GM18505 (cell line): ENCODE measurements around the gene MCAT.

Experiments
- ATAC-seq: cut with Tn5 transposase; IDR thresholded peaks from one replicate; pipeline ENCODE4 v1.9.1; 2021; ENCODE audit not compliant: unreplicated experiment
- POLR2A ChIP-seq: IDR thresholded peaks from 4 replicates; pipeline ENCODE4 v1.6.1; 2011; ENCODE audit warnings: borderline replicate concordance; ENCODE audit not compliant: insufficient read depth, insufficient read length; ENCODE audit errors: extremely low read depth

The MCAT gene

DNA sequence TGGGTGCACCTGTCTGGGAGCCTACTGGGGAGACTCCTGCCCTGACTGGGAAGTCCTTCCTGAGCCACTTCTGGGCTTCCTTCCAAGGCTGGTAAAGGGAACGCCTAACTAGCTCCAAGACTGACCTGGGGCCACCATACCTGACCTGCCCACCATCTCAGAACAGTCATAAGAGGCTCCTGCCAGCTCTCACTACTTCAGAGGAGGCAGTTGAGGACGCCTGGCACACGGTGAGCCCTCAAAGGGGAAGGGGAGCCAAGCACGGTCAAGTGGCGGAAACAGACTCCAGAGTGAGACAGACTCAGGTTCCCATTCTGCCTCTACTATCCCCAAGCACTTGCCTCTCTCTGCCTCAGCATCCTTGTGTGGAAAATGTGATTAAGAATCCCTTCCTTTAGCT is 7.6 kb downstream of the MCAT start:
- no peak for ATAC-seq
- no peak for TF ChIP-seq POLR2A

DNA sequence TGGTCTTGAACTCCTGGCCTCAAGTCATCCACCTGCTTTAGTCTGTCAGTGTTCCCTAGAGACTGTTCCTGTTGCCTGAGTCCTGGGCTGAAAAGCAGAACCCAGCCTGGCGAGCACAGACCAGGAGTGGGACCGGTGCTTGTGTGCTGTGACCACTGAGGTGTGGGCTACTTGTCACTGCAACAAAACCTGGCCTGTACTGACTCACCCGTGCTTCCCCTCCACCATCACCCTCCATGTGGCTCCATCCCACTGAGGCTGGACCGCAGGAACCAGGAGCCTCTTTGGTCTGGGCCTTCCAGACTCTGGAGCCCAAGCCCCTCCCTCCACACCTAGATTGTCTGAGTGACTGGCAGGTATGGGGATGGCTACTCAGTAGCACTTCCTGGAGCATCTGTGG is 8.6 kb downstream of the MCAT start:
- ATAC-seq = no peak
- no peak for TF ChIP-seq POLR2A

DNA sequence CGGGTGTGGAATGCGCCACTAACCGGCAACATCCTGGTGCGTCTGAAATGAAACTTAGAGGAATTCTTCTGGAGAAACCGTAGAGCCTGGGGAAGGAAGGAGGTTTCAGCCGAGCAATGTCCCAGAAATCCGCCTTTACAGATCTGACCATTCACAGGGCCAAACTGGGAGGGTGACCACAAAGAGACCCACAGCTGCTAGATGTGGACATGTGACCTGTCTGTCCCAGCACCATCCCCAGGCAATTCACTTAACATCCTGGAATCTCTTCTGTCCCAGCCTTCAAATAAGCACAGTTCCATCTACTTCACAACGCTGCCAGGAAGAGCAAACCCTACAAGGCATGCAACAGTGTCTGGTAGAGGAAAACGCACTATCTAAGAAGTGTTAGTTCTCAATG is 9.8 kb downstream of the MCAT start:
- no peak for TF ChIP-seq POLR2A
- ATAC-seq = no peak

DNA sequence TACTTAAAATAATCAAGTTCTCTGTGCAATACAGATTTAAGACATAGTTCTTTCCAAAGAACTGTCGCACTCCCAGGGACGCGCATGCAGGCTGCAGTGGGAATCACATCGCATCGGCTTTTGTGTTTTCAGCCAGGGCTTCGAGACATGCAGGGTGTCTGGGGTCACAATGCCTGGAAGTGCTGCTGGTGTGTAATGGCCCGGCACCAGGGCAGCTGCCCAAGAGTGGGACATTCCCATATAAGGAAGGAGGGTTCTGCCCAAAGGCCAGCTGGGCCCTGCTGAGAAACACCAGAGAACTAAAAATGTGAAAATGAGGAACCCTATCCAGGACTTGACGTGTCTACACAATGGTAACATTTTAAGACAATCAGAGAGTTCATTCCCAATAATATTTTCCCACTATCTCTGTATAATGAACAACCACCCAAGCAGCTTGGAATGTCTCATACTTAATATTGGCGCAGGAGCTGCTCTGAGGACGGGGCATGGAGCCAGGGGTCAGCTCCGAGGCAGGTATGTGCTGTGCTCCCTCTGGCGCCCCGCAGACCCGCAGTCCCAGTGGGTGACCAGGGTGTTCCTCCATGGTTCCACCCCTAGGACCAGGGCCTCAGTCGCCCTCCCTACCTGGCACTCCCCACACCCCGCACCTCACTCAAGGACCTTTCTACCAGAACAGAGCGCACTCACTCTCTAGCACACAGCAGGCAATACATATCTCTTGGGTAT is 11.3 kb downstream of the MCAT start:
- no peak for TF ChIP-seq POLR2A
- no peak for ATAC-seq

DNA sequence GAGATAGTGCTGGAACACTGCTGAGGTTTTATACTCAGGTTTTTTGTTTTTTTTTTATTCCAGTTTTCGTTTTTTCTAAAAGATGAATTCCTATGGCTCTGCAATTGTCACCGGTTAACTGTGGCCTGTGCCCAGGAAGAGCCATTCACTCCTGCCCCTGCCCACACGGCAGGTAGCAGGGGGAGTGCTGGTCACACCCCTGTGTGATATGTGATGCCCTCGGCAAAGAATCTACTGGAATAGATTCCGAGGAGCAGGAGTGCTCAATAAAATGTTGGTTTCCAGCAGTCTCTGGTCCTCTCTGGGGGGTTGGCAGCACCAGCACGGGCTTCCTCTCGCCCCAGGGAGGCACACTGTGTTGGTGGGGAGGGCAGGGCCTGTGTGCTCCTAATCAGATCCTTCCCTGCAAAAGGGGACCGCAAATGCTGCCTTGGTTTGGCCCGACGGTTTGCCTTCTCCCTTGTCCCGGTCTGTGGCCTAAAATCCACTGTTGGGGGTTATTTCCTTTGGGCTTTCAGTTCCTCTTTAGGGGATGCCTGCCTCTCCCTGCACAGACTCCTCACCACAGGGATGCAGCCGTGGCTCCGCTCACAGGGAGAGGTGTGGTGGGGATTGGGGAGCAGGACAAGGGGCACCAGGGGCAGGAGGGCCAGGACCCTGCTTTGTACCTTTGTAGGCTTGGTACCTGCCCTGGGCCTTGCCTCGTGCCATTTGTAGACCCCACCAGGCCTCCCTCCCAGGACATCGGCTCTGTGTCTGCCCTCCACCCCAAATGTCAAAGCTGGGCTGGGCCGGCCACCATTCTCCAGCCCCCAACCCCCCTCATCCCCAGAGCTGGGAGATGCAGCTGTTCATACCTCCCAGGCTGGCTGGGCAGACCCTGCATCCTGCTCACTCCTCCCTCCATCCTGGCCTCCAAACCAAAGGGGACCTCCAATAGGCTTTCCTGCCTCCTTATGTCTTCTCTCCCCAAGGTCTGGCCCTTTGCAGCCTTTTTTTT is 13.5 kb downstream of the MCAT start:
- no peak for ATAC-seq
- TF ChIP-seq POLR2A = no peak

DNA sequence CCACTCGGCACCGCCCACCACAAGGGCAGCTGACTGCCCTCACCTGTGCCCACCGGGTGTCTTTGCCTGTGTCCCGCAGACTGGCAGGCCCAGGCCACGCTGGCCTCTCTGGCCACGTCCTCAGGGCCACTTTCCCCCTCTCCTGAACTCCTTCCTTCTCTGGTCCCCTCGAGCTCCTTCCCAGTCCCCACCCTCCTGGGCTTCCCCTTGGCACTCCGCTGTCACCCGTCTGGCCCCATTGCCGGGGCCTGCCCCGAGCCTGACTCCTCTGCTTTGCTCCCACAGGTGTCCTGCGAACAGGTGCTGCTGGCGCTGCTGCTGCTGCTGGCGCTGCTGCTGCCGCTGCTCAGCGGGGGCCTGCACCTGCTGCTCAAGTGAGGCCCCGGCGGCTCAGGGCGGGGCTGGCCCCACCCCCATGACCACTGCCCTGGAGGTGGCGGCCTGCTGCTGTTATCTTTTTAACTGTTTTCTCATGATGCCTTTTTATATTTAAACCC is 14.2 kb downstream of the MCAT start:
- TF ChIP-seq POLR2A = no peak
- no peak for ATAC-seq

DNA sequence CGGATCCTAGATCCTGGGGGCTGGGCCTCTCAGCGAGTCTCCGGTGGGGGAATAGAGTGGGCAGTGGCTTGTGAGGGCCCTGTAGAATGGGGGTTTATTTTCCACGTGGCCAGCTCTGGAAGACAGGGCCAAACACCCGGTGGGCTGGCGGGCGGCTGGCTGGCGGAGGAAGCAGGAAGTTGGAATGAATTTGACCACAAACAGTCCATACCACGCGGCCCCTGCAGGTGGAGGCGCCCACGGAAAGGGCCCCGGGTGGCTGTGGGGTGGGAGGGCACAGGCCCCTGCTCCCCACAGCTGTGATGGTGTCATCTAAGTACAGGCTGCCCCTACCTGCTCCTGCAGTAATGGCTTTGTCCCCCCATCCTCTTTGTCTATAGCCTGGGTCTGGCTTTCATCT is 15.1 kb downstream of the MCAT start:
- ATAC-seq = no peak
- no peak for TF ChIP-seq POLR2A

DNA sequence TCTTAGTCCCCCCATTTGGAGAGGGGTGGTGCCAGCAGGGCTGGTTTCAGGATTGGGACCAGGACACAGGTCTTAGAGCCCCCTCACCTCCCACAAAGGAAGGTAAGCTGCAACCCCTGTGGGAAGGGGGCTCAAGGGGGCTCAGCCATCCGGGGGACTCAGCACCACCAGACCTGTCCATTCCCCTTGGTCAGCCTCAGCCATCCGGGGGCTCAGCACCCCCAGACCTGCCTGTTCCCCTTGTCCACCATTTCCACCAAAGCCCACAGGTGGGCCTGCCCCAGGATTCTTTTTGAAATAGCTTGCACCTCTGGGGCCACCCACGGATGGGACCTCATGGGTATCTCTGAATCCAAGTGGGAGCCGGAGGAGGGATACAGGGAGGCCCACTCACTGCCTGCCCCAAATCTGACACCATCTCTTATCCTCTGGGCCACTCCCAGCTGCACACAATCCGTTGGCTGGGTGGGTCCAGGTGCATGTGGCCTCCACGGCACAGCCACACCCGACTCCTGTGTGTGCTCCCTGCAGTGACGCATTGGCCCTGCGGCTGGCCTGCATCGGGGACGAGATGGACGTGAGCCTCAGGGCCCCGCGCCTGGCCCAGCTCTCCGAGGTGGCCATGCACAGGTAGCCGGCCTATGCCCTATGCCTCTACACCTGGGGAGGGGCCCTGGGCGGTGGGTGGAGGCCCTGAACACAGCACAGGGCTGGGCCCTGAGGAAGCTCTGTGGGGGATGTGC is 15.9 kb downstream of the MCAT start:
- ATAC-seq = no peak
- no peak for TF ChIP-seq POLR2A

DNA sequence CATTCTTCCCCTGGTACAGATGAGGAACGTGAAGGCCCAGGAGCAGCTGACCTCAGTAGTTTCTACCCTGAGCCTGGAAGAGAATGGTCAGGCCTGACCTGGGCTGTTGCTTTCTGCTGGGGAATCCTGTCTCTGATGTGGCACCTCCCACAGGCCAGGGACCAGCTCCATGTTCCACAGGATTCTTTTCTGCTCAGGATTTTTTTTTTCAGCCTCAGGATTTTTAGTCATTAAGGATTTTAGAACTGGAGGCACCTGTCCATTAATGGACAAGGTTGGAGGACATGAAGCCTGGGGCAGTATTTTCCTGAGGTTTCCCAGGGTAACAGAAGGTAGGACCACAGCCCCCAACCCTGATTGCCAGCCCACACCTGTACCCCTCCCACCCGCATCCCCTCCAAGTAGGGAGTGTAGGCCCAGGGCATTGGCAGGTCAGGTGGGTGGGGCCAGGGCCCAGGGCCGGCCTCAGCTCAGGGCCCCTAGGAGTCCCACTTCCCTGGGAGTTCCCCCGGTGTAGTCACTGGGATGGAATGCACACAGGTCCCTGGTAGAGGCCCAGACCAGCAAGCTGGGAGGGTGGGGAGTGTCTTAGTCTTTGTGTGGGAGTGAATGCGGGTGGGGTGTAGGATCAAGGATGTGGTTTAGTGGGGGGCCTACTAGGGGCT is 16.6 kb downstream of the MCAT start:
- ATAC-seq = no peak
- no peak for TF ChIP-seq POLR2A

DNA sequence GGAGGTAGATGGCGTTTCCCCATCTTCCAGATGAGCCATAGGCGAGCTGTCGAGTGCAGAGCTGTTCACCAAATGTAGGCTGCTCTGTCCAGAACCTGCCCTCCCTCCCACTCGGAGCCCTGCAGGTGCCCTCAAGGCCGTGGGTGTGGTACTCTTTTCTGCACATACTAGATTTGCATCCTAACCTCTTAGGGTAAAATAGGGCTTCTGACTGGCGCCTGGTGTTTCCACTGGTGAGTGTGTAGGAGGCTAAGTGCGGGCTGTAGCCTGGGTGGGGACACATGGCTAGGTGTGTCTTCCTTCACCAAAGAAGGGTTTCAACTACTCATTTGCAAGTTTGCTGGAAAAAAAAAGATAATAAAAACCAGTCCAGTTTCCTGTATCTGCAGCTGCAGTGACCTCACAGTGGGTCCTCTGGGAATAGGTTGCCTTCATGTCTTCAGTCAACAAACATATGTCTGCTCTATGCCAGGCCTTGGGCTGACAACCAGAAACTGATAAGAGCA is 24.2 kb downstream of the MCAT start:
- ATAC-seq = no peak

DNA sequence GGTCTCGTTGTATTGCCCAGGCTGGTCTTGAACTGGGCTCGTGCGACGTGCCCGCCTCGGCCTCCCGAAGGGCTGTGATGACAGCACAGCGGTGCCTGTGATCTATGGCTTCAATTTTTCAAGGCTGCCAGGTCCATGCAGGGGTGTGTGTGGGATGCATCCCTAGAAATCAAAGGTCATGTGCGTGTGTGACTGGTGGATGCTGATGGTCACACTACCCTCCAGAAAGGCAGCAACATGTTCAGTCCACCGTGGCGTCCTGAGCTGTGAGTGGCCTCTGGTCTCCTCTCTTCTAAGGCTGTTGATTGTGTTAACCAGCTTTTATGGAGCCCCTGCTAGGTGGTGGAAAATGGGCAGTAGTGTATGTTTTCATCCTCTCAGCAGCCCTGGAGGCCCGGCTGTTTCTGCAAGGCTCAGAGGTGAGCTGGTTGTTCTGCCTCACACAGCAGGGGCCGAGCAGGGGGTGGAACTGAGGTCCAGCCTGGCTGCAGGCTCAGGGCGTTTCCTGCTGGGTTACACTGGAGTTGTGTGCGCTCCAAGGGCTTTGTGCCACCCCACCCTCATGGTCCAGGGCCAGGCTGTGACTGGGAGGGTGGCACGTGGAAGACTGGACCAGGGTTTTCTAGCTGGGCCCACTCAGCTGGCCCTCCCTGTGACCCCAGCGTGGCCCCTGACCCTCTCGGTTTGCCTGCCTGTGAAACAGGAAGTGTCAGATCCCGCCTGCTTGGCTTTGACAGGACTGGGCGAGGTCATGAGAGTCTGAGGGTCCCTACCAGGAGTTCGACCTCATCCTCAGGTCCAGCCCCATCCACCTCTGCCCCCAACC is 25.0 kb downstream of the MCAT start:
- no peak for TF ChIP-seq POLR2A
- ATAC-seq = no peak

More for the DNA sequence above, 24.2 kb downstream of the MCAT start:
- no peak for TF ChIP-seq POLR2A

DNA sequence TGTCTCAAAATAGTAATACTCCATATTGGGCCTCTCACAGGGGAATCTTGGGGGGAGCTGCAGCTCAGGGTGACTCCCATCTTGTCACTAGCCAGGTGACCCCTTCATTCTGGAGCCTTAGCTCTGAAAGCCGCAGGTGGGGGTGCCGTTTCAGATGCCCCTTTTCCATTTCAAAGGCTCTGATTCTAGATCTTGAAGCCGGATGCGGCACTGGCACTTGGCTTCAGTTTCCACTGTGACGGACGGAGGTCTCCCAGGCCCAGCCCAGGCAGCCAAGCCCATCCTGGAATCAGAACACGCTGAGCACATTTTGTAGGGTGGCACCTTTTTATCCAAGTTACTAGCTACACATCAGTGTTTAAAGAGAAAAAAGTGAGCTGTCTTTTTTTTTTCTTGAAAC is 26.3 kb downstream of the MCAT start:
- no peak for ATAC-seq
- no peak for TF ChIP-seq POLR2A
